Tibial nerve (tissue), 3 donors: Measurements from ENCODE around the gene BAIAP2L1.

ENCODE experiments used
- CTCF ChIP-seq, 5 experiments: fragments of 200-600 bp in 3 of 5; fragments of 450-650 bp in 2 of 5; sonication (generic) in 3 of 5; IDR thresholded peaks; one replicate each; pipeline ENCODE4 v1.5.1; 2016 to 2019; ENCODE audit warnings: antibody characterized with exemption in 5 of 5, mild to moderate bottlenecking in 3 of 5, moderate library complexity in 2 of 5
- POLR2A ChIP-seq, 2 donors: fragments of 450-650 bp; IDR thresholded peaks; one replicate each; pipeline ENCODE4 v1.6.1; 2017; ENCODE audit warnings: antibody characterized with exemption in 2 of 2, mild to moderate bottlenecking in 2 of 2, moderate library complexity in 2 of 2

GRCh38 chr7:98395951-98396350 lies 4.9 kb downstream of the BAIAP2L1 start:
- TF ChIP-seq CTCF (IDR thresholded peaks at IDR 0.05) (no peak), POLR2A (IDR thresholded peaks at IDR 0.05) (no peak)
